SK-N-SH treated with all-trans-retinoic acid at 6 μM for 48 hours (cell line): ENCODE measurements around the gene COX6A2.

Experiments used
- ATAC-seq: fragments of 200-7000 bp; cut with Tn5 transposase; 3 replicates; pipeline ENCODE4 v1.9.1; 2020; ENCODE audit warnings: mild to moderate bottlenecking, moderate library complexity
- ARNTL ChIP-seq: fragments of 450-650 bp; formaldehyde crosslinking; IDR thresholded peaks from 2 replicates; pipeline ENCODE4 v1.5.0; 2020; ENCODE audit warnings: low read depth, mild to moderate bottlenecking, moderate library complexity, borderline replicate concordance
- BACH2 ChIP-seq: fragments of 250-450 bp; sonication (Bioruptor Pico); IDR thresholded peaks from 2 replicates; pipeline ENCODE4 v1.9.0; 2021; ENCODE audit warnings: mild to moderate bottlenecking, borderline replicate concordance
- CSDC2 ChIP-seq: fragments of 250-450 bp; sonication (Bioruptor Pico); IDR thresholded peaks from 2 replicates; pipeline ENCODE4 v1.5.0; 2020; ENCODE audit warnings: mild to moderate bottlenecking, moderate library complexity
- ESRRG ChIP-seq: fragments of 250-450 bp; sonication (Bioruptor Pico); IDR thresholded peaks from 2 replicates; pipeline ENCODE4 v1.6.1; 2021; ENCODE audit warnings: mild to moderate bottlenecking
- GLIS3 ChIP-seq: fragments of 250-450 bp; sonication (Bioruptor Pico); IDR thresholded peaks from 2 replicates; pipeline ENCODE4 v1.5.0; 2020; ENCODE audit warnings: mild to moderate bottlenecking, moderate library complexity
- OSR1 ChIP-seq: fragments of 250-450 bp; sonication (Bioruptor Pico); IDR thresholded peaks from 2 replicates; pipeline ENCODE4 v1.8.0; 2022; ENCODE audit warnings: moderate library complexity, mild to moderate bottlenecking, inconsistent platforms
- PPARA ChIP-seq: fragments of 250-450 bp; sonication (Bioruptor Pico); IDR thresholded peaks from 2 replicates; pipeline ENCODE4 v1.5.0; 2020; ENCODE audit warnings: mild to moderate bottlenecking, borderline replicate concordance
- RARB ChIP-seq: fragments of 250-450 bp; sonication (Bioruptor Pico); IDR thresholded peaks from 2 replicates; pipeline ENCODE4 v1.8.0; 2021; ENCODE audit warnings: mild to moderate bottlenecking, moderate library complexity
- SNAI2 ChIP-seq: fragments of 250-450 bp; sonication (Bioruptor Pico); IDR thresholded peaks from 2 replicates; pipeline ENCODE4 v1.5.0; 2020; ENCODE audit warnings: mild to moderate bottlenecking, moderate library complexity
- TCF4 ChIP-seq: fragments of 250-450 bp; sonication (Bioruptor Pico); IDR thresholded peaks from 2 replicates; pipeline ENCODE4 v1.8.0; 2021; ENCODE audit warnings: mild to moderate bottlenecking, moderate library complexity, borderline replicate concordance
- TOX ChIP-seq: fragments of 250-450 bp; sonication (Bioruptor Pico); IDR thresholded peaks from 2 replicates; pipeline ENCODE4 v1.8.0; 2021; ENCODE audit warnings: mild to moderate bottlenecking, moderate library complexity, borderline replicate concordance
- ZC3H10 ChIP-seq: fragments of 250-450 bp; sonication (Bioruptor Pico); IDR thresholded peaks from 2 replicates; pipeline ENCODE4 v1.5.1; 2021; ENCODE audit warnings: mild to moderate bottlenecking, moderate library complexity
- ZFP3 ChIP-seq: fragments of 250-450 bp; sonication (Bioruptor Pico); IDR thresholded peaks from 2 replicates; pipeline ENCODE4 v1.5.0; 2020; ENCODE audit warnings: mild to moderate bottlenecking, moderate library complexity
- ZFP30 ChIP-seq: fragments of 450-650 bp; formaldehyde crosslinking; IDR thresholded peaks from 2 replicates; pipeline ENCODE4 v1.5.0; 2022; ENCODE audit warnings: mild to moderate bottlenecking, moderate library complexity
- ZNF565 ChIP-seq: fragments of 450-650 bp; formaldehyde crosslinking; conservative IDR thresholded peaks from 2 replicates; pipeline ENCODE4 v1.5.0; 2020; ENCODE audit warnings: low read depth, mild to moderate bottlenecking, moderate library complexity
- ZNF70 ChIP-seq: fragments of 450-650 bp; formaldehyde crosslinking; IDR thresholded peaks from 2 replicates; pipeline ENCODE4 v1.5.0; 2020; ENCODE audit warnings: mild to moderate bottlenecking, moderate library complexity
- ZNF8 ChIP-seq: fragments of 450-650 bp; formaldehyde crosslinking; IDR thresholded peaks from 2 replicates; pipeline ENCODE4 v1.5.0; 2020; ENCODE audit warnings: mild to moderate bottlenecking, moderate library complexity
- TF ChIP-seq, protein P1 (sequence below): fragments of 250-450 bp; sonication (Bioruptor Pico); IDR thresholded peaks from 2 replicates; pipeline ENCODE4 v1.8.0; 2021; ENCODE audit warnings: low read depth, mild to moderate bottlenecking, moderate library complexity, borderline replicate concordance
- TF ChIP-seq, protein P2 (sequence below): fragments of 250-450 bp; sonication (Bioruptor Pico); IDR thresholded peaks from 2 replicates; pipeline ENCODE4 v1.5.0; 2020; ENCODE audit warnings: mild to moderate bottlenecking, moderate library complexity
- TF ChIP-seq, protein P3 (sequence below): fragments of 250-450 bp; sonication (Bioruptor Pico); IDR thresholded peaks from 2 replicates; pipeline ENCODE4 v1.8.0; 2020; ENCODE audit warnings: mild to moderate bottlenecking, moderate library complexity, borderline replicate concordance
- TF ChIP-seq, protein P4 (sequence below): fragments of 250-450 bp; sonication (Bioruptor Pico); IDR thresholded peaks from 2 replicates; pipeline ENCODE4 v1.5.1; 2021; ENCODE audit warnings: mild to moderate bottlenecking, moderate library complexity
- TF ChIP-seq, protein P5 (sequence below): fragments of 250-450 bp; sonication (Bioruptor Pico); IDR thresholded peaks from 2 replicates; pipeline ENCODE4 v1.5.1; 2020; ENCODE audit warnings: low read depth, mild to moderate bottlenecking, moderate library complexity

The COX6A2 gene

DNA sequence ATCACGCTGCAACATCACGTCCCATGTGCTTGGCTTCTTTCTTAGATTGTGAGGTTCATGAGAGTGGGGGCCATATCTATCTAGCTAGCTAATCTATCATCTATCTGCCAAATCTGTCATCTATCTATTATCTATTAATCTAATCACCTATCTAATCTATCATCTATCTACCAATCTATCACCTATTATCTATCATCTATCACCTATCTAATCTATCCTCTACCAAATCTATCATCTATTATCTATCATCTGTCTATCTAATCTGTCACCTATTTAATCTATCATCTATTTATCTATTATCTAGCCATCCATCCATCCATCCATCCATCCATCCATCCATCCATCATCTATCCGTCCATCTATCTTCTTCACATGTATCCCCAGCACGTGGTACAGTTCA is 14.2 kb downstream of the COX6A2 start:
- TF ChIP-seq PPARA: no peak
- TF ChIP-seq, protein P1, sequence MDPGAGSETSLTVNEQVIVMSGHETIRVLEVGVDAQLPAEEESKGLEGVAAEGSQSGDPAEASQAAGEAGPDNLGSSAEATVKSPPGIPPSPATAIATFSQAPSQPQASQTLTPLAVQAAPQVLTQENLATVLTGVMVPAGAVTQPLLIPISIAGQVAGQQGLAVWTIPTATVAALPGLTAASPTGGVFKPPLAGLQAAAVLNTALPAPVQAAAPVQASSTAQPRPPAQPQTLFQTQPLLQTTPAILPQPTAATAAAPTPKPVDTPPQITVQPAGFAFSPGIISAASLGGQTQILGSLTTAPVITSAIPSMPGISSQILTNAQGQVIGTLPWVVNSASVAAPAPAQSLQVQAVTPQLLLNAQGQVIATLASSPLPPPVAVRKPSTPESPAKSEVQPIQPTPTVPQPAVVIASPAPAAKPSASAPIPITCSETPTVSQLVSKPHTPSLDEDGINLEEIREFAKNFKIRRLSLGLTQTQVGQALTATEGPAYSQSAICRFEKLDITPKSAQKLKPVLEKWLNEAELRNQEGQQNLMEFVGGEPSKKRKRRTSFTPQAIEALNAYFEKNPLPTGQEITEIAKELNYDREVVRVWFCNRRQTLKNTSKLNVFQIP: no peak
- TF ChIP-seq ZC3H10: no peak
- TF ChIP-seq, protein P2, sequence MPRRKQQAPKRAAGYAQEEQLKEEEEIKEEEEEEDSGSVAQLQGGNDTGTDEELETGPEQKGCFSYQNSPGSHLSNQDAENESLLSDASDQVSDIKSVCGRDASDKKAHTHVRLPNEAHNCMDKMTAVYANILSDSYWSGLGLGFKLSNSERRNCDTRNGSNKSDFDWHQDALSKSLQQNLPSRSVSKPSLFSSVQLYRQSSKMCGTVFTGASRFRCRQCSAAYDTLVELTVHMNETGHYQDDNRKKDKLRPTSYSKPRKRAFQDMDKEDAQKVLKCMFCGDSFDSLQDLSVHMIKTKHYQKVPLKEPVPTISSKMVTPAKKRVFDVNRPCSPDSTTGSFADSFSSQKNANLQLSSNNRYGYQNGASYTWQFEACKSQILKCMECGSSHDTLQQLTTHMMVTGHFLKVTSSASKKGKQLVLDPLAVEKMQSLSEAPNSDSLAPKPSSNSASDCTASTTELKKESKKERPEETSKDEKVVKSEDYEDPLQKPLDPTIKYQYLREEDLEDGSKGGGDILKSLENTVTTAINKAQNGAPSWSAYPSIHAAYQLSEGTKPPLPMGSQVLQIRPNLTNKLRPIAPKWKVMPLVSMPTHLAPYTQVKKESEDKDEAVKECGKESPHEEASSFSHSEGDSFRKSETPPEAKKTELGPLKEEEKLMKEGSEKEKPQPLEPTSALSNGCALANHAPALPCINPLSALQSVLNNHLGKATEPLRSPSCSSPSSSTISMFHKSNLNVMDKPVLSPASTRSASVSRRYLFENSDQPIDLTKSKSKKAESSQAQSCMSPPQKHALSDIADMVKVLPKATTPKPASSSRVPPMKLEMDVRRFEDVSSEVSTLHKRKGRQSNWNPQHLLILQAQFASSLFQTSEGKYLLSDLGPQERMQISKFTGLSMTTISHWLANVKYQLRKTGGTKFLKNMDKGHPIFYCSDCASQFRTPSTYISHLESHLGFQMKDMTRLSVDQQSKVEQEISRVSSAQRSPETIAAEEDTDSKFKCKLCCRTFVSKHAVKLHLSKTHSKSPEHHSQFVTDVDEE (CRISPR knock-in tag): no peak
- no peak for TF ChIP-seq ZNF565 (CRISPR knock-in tag)
- TF ChIP-seq, protein P3, sequence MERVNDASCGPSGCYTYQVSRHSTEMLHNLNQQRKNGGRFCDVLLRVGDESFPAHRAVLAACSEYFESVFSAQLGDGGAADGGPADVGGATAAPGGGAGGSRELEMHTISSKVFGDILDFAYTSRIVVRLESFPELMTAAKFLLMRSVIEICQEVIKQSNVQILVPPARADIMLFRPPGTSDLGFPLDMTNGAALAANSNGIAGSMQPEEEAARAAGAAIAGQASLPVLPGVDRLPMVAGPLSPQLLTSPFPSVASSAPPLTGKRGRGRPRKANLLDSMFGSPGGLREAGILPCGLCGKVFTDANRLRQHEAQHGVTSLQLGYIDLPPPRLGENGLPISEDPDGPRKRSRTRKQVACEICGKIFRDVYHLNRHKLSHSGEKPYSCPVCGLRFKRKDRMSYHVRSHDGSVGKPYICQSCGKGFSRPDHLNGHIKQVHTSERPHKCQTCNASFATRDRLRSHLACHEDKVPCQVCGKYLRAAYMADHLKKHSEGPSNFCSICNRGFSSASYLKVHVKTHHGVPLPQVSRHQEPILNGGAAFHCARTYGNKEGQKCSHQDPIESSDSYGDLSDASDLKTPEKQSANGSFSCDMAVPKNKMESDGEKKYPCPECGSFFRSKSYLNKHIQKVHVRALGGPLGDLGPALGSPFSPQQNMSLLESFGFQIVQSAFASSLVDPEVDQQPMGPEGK (CRISPR knock-in tag): no peak
- no peak for TF ChIP-seq ESRRG (CRISPR knock-in tag)
- TF ChIP-seq, protein P4, sequence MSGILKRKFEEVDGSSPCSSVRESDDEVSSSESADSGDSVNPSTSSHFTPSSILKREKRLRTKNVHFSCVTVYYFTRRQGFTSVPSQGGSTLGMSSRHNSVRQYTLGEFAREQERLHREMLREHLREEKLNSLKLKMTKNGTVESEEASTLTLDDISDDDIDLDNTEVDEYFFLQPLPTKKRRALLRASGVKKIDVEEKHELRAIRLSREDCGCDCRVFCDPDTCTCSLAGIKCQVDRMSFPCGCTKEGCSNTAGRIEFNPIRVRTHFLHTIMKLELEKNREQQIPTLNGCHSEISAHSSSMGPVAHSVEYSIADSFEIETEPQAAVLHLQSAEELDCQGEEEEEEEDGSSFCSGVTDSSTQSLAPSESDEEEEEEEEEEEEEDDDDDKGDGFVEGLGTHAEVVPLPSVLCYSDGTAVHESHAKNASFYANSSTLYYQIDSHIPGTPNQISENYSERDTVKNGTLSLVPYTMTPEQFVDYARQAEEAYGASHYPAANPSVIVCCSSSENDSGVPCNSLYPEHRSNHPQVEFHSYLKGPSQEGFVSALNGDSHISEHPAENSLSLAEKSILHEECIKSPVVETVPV: no peak
- no peak for TF ChIP-seq ZNF8 (CRISPR knock-in tag)
- TF ChIP-seq OSR1 (CRISPR knock-in tag): no peak
- no peak for TF ChIP-seq GLIS3 (CRISPR knock-in tag)
- no peak for TF ChIP-seq SNAI2 (CRISPR knock-in tag)
- no peak for TF ChIP-seq TOX (CRISPR knock-in tag)
- TF ChIP-seq, protein P5, sequence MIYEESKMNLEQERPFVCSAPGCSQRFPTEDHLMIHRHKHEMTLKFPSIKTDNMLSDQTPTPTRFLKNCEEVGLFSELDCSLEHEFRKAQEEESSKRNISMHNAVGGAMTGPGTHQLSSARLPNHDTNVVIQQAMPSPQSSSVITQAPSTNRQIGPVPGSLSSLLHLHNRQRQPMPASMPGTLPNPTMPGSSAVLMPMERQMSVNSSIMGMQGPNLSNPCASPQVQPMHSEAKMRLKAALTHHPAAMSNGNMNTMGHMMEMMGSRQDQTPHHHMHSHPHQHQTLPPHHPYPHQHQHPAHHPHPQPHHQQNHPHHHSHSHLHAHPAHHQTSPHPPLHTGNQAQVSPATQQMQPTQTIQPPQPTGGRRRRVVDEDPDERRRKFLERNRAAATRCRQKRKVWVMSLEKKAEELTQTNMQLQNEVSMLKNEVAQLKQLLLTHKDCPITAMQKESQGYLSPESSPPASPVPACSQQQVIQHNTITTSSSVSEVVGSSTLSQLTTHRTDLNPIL (CRISPR knock-in tag): no peak
- TF ChIP-seq ZFP3: no peak
- TF ChIP-seq ZNF70 (CRISPR knock-in tag): no peak
- no peak for TF ChIP-seq CSDC2 (CRISPR knock-in tag)
- TF ChIP-seq ZFP30 (CRISPR knock-in tag): no peak
- TF ChIP-seq TCF4: no peak
- TF ChIP-seq ARNTL (CRISPR knock-in tag): no peak

DNA sequence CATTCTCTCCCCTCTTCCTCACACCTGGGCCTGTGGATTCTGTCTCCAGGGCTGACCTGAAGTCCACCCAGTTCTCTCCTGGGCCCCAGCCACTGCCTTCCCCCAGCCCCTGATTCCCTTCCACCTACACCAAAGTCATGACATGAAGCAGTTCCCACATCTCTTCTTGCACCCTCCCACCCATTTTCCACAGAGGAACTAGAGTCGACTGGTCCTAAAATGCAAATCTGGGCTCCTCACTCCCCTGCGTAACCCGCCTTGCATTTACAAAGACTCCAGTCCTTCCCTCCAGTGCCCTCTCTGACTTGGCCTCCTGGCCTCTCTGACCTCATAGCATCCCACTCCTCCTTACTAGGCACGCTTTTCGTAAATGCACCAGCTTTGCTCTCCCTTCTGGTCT is 14.8 kb downstream of the COX6A2 start:
- TF ChIP-seq ARNTL (CRISPR knock-in tag) (no peak), ZFP30 (CRISPR knock-in tag) (no peak), ZNF8 (CRISPR knock-in tag) (no peak), OSR1 (CRISPR knock-in tag) (no peak), BACH2 (CRISPR knock-in tag) (no peak), RARB (CRISPR knock-in tag) (no peak), TOX (CRISPR knock-in tag) (no peak), ZNF70 (CRISPR knock-in tag) (no peak), ZNF565 (CRISPR knock-in tag) (no peak)
- TF ChIP-seq, protein P3 (CRISPR knock-in tag): no peak
- TF ChIP-seq, protein P2 (CRISPR knock-in tag): no peak
- no peak for ATAC-seq

More for the DNA sequence above, 14.2 kb downstream of the COX6A2 start:
- no peak for ATAC-seq
